Measurements from ENCODE around the gene RPRML.
"Not testable (repeated sequence)": the region's sequence is repeated elsewhere in the genome, so short reads cannot be mapped to it uniquely, and the experiment has no call there.

Gene RPRML

GRCh38 chr17:46975287-46975686, 3.8 kb downstream of the RPRML start:
- DNase-seq, result no peak

DNA sequence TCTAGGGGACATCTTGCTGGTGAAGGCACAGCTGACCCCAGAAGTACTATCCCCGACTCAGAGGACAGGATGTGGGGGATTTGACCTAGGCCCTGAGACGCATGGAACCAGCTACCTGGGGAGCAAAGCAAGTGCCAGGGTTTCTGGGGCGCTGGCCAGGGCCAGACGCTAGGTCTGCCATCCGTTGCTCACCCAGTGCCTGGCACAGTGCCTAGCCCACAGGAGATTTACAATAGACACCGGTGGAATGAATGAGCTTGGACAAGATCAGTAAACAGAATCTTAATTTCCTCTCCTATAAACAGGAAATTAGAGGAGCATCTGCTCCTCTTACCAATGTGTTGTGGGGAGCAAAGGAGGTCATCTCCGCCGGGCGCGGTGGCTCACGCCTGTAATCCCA, 5.0 kb downstream of the RPRML start:
- no peak for DNase-seq

DNA sequence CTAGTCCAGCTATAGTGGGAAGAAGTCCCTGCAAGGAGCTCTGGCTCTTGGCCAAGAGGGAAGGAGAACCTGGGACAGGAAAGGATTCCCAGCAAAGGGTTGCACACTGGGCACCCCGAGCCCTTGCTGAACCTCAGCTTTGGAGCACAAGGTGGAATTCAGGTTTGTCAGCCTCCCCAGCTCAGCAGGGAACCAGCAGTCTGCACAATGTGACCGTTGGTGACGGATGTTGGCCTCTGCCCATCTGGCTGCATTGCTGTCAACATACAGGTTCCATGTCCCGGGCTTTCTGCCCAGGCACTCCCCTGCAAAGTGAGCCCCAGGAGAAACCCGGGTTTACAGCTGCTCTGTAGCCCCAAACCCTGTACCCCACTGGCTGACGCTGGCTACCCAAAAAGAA, 6.7 kb downstream of the RPRML start:
- no peak for DNase-seq

DNA sequence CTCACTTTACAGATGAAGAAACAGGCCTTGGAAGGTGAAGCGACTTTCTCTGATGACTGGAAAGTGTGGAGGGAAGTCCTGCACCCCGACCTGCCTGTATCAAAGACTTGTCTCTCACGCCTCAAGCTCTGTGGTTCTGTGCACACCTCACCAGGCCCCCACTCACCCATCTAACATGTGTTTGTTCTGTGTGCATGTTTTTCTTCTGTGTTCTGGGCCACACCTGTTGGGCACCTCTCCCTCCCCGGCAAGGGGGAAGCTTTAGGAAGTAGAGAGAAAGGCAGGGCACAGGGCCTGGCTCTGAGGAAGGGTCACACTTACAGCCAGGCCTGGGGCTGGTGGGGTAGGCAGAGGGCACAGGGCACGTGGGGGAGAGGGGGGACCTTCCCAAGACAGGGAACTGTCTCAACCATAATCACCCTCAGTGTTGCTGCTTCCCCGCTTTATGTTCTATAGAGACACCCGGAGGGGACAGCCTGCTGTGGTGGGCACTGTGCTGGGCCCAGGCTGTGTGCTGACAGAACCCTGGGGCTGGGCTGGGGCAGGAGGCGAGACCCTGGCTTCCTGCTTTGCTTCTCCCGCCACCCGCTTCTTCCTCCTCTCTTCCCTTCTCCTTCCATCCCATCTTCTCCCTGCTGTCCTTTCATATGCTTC, 7.3 kb downstream of the RPRML start:
- DNase-seq, result no peak

DNA sequence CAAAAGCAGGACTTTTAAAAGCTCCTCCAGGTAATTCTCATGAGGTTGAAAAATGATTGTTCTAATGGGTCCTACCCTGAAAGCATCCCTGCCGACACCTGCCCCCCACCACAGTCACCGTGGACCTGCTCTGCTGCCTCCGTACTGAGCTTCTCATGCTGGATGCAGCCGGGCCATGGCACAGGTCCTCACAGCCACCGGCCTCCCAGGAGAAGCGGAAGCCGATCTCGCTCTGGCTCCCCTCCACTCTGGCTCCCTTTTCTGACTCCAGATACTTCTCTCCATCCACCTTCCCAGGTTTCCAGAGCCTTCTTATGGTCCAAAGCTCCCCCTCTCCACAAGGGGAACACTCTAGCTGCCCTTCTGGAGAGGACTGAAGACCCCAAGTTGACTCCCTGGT, 10.2 kb downstream of the RPRML start:
- DNase-seq, result no peak

- no peak for DNase-seq
Measured at GRCh38 chr17:46968224-46968834, 10.7 kb downstream of the RPRML start.

DNA sequence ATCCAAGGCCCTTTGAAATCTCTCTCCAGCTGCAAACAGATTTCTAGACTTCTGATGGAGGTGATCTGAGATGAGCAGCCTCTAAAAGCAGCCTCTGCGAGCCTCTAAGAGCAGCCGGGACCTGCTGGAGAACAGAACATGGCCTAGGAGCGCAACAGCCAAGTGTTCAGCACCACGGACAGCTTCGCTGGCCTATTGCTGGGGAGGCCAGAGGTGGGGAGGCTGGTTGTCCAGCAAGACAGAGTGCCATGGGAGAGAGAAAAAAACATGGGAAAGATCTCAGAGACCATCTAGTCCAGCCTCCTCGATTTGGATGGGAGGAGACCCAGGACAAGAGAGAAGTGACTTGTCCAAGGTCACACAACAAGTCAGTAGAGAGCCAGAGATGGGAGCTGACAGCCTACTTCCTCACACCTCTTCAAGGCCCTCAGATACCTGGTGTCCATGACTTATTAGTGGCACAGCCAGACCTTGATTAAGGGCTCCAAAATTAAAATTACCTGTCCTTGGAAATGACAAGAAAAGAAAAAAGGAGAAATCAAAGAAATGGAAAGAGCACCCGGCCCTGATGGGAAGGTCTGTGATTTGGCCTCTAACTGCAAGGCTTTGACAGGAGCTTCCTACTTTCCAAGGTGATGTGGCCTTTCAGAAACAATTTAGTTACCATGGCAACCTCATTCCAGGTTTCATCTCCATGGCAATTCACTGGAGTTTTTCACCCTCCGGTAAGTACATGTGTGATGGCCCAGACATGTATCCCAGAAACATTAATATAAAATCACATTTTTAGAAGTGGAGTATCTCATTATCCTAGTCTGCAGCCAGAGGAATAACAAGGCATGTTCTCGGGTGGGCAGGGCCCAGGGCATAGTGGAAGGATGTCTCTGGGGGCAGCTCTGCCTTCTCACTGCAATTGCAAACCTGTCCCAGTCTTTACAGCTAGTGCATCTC, 14.5 kb downstream of the RPRML start:
- no peak for DNase-seq

- DNase-seq, result no peak
Measured at GRCh38 chr17:46963571-46963970, 15.5 kb downstream of the RPRML start.

- no peak for DNase-seq
Measured at GRCh38 chr17:46962374-46962790, 16.7 kb downstream of the RPRML start.

- DNase-seq, result no peak
Measured at GRCh38 chr17:46960152-46960551, 18.9 kb downstream of the RPRML start.

DNA sequence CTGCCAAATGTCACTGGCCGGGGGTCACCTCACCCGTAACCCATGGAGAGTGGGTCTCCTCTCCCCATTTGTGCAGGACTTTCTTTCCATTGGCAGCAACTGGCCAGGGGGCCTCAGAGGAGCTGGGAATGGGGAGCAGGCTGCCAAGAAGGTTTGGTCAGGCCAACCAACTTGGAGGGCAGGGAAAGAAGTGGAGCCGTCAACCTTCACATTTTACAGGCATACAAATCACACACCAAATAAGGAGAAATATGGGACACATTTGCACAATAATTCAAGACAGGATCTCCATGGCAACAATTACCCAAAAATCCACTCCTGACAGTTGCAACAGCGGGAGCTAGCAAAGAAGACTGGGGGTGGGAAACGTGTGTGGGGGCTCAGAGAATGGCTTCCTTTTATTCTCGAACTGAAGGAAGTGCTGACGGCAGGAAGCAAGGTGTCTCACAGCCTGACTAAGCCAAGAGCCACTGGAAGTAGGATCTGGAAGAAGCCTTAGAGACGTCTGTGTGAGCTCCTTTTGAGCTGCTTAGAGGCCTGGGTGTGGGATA, 20.9 kb downstream of the RPRML start:
- DNase-seq, result no peak

- DNase-seq, result not testable (repeated sequence)
Measured at GRCh38 chr17:46953191-46953590, 25.9 kb downstream of the RPRML start.

- DNase-seq, result no peak
Measured at GRCh38 chr17:46952115-46952514, 26.9 kb downstream of the RPRML start.

GRCh38 chr17:46951706-46952105, 27.3 kb downstream of the RPRML start:
- no peak for DNase-seq

DNA sequence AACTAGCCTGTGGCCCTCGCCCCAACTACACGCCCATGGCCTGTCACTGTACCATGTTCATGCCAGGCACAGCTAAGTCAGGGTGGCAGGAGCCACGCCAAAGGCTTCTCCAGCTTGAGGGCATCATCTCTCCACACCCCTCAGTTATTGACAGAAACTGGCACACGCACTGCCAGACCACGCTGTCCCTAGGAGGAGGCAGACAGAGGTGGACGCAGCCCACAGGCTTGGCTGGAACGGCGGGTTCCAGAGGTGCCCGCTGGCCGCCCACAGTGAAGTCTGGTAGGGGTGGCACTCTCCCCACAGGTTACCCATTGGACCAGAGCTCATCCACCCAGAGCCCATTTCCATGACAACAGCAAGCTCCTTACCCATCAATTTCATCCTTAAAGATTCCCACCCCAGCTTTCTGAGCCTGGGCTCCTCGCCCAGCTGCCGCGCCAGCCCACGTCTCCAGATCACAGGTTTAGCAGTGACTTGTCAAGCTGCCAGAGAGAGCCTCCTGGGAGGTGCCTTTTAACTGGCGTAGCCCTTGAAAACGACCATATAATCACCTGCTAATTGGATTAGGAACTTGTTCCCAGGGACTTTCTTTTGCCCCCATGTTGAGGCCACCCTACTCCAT, 27.9 kb downstream of the RPRML start:
- DNase-seq, result no peak

GRCh38 chr17:46950342-46950996, 28.6 kb downstream of the RPRML start:
- DNase-seq, result no peak

- no peak for DNase-seq
Measured at GRCh38 chr17:46949291-46950174, 29.5 kb downstream of the RPRML start.

- no peak for DNase-seq
Measured at GRCh38 chr17:46948544-46948943, 30.5 kb downstream of the RPRML start.

DNA sequence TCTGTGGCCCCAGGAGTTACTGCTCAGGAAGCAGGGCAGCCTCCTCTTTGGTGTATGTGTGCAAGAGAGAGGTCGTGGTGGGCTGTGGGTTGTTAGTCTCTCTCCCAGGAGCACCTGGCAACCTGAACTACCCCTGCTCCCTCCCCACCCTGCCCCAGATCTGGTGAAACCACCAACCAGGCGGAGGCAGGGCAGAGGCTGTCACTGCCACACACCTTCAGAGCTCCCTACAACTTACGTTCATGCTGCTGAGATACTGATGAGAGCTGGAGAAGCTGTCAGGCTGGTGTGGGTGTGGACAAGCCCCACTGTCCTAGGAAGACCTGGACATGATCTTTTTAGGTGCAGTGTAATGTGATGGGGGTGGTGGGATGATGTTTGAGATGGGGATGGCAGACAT, 31.8 kb downstream of the RPRML start:
- no peak for DNase-seq

DNA sequence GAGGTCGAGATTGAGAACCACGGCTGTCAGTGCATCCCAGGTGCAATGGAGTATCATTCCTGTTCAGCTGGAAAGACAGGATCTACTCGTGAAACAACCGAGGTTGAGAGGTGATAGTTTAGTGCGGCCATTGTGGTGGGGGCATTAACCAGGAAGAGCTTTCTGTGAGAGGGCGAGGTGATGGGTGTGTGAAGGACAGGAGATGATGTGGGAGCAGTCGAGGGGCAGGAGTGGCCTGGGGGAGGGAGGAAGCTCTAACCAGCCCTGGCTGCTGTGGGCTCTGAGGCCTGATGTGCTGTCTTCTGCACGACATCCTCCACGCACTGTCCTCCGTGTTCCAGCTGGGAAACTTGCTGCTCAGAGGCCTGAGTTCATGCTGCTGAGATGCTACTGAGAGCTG, 34.1 kb downstream of the RPRML start:
- no peak for DNase-seq

Data from KG1 (cell line).